ENCODE data around the gene FHOD1. TPM values are rescaled to one million over a fixed set of nuclear protein-coding genes. Genes with fewer than 3 reads are reported as not detected.
A peak's percentile ranks its signal among the peaks of the same experiment; 100 is the strongest.

Gene FHOD1
- total and polyA plus RNA-seq, 2 of the 13 experiments (the other 11 are each of a cell fraction or from before 2014, with no cell fraction given) = 20.0 to 20.8 TPM

- TF ChIP-seq TBL1XR1 (IDR thresholded peaks at IDR 0.05; ENCODE audit: borderline replicate concordance, low read length, partially characterized antibody) (no peak), DPF2 (CRISPR knock-in tag; IDR thresholded peaks at IDR 0.05; ENCODE audit: borderline replicate concordance, low read depth) (no peak), ZNF343 (CRISPR knock-in tag; IDR thresholded peaks at IDR 0.05) (no peak), ISX (CRISPR knock-in tag; conservative IDR thresholded peaks at IDR 0.05) (no peak), ZBTB40 (IDR thresholded peaks at IDR 0.05) (no peak), ZBTB40 (CRISPR knock-in tag; IDR thresholded peaks at IDR 0.05) (0 out of 2 replicates have a peak, but pooled peaks have one; percentile 13), TBX3 (IDR thresholded peaks at IDR 0.05; ENCODE audit: borderline replicate concordance) (no peak), HES4 (CRISPR knock-in tag; IDR thresholded peaks at IDR 0.05; ENCODE audit: borderline replicate concordance) (no peak), MBD4 (IDR thresholded peaks at IDR 0.05; ENCODE audit: borderline replicate concordance, low read length) (no peak), GTF3A (CRISPR knock-in tag; conservative IDR thresholded peaks at IDR 0.05) (no peak), ZNF30 (CRISPR knock-in tag; IDR thresholded peaks at IDR 0.05) (no peak), HNRNPUL1 (IDR thresholded peaks at IDR 0.05; ENCODE audit: low read depth, low read length) (no peak), HNF4G (IDR thresholded peaks at IDR 0.05; ENCODE audit: borderline replicate concordance, low read depth, low read length) (no peak), HNF4G (CRISPR knock-in tag; IDR thresholded peaks at IDR 0.05; ENCODE audit: borderline replicate concordance, low read depth) (no peak), CBX2 (IDR thresholded peaks at IDR 0.05; ENCODE audit: low read depth, low read length) (no peak), CBX2 (CRISPR knock-in tag; IDR thresholded peaks at IDR 0.05; ENCODE audit: low read depth) (no peak)
- TF ChIP-seq, protein P1, sequence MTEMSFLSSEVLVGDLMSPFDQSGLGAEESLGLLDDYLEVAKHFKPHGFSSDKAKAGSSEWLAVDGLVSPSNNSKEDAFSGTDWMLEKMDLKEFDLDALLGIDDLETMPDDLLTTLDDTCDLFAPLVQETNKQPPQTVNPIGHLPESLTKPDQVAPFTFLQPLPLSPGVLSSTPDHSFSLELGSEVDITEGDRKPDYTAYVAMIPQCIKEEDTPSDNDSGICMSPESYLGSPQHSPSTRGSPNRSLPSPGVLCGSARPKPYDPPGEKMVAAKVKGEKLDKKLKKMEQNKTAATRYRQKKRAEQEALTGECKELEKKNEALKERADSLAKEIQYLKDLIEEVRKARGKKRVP (CRISPR knock-in tag; IDR thresholded peaks at IDR 0.05) = no peak
- TF ChIP-seq, protein P2, sequence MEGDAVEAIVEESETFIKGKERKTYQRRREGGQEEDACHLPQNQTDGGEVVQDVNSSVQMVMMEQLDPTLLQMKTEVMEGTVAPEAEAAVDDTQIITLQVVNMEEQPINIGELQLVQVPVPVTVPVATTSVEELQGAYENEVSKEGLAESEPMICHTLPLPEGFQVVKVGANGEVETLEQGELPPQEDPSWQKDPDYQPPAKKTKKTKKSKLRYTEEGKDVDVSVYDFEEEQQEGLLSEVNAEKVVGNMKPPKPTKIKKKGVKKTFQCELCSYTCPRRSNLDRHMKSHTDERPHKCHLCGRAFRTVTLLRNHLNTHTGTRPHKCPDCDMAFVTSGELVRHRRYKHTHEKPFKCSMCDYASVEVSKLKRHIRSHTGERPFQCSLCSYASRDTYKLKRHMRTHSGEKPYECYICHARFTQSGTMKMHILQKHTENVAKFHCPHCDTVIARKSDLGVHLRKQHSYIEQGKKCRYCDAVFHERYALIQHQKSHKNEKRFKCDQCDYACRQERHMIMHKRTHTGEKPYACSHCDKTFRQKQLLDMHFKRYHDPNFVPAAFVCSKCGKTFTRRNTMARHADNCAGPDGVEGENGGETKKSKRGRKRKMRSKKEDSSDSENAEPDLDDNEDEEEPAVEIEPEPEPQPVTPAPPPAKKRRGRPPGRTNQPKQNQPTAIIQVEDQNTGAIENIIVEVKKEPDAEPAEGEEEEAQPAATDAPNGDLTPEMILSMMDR (CRISPR knock-in tag; IDR thresholded peaks at IDR 0.05) = no peak
Observed at GRCh38 chr16:67249178-67250044, 2.1 kb upstream of the FHOD1 start (continued).
